ENCODE results near the gene CUZD1.

The CUZD1 gene

DNA sequence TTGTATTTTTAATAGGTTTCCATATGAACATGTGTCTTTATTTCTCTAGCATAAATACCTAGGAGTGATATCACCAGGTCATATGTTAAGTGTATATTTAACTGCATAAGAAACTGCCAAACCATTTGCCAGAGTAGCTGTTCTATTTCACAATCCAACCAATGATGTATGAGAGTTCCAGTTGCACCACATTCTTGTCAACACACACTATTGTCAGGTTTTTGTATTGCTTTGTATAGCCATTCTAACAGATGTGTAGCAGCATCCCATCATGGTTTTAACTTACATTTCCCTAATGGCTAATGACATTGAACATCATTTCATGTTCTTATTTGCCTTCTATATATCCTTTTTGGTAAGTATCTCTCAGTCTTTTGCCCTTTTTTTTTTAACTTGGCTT, 4.1 kb downstream of the CUZD1 start:
- H3K79me2 ChIP-seq (ENCODE audit: insufficient read depth, low read length): no peaks in the 10 kb centered on the region
- no peaks in the 10 kb centered on the region for H4K20me1 ChIP-seq (ENCODE audit: insufficient read depth, low read length)
- H3K4me3 ChIP-seq (ENCODE audit: low read depth in 1 of 2, low read length in 2 of 2): no peak overlapping the region
- no peak for TF ChIP-seq EZH2 (IDR thresholded peaks at IDR 0.05; ENCODE audit: borderline replicate concordance, low read depth, low read length, severe bottlenecking)
- TF ChIP-seq, protein P1, sequence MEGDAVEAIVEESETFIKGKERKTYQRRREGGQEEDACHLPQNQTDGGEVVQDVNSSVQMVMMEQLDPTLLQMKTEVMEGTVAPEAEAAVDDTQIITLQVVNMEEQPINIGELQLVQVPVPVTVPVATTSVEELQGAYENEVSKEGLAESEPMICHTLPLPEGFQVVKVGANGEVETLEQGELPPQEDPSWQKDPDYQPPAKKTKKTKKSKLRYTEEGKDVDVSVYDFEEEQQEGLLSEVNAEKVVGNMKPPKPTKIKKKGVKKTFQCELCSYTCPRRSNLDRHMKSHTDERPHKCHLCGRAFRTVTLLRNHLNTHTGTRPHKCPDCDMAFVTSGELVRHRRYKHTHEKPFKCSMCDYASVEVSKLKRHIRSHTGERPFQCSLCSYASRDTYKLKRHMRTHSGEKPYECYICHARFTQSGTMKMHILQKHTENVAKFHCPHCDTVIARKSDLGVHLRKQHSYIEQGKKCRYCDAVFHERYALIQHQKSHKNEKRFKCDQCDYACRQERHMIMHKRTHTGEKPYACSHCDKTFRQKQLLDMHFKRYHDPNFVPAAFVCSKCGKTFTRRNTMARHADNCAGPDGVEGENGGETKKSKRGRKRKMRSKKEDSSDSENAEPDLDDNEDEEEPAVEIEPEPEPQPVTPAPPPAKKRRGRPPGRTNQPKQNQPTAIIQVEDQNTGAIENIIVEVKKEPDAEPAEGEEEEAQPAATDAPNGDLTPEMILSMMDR (IDR thresholded peaks at IDR 0.05; ENCODE audit: borderline replicate concordance, extremely low read depth, low read length, poor library complexity, severe bottlenecking): no peak
- no peak overlapping the region for H3K27ac ChIP-seq (ENCODE audit: low read length)
- H2AFZ ChIP-seq (ENCODE audit: low read depth, low read length): no peak overlapping the region
- no peaks in the 10 kb centered on the region for H3K9me3 ChIP-seq (ENCODE audit: insufficient read depth, low read length, severe bottlenecking)
- no peaks in the 10 kb centered on the region for H3K4me1 ChIP-seq (ENCODE audit: insufficient read depth, low read length)
- peaks cover 13% of the 10 kb centered on the region; the same call in 1 of the 2 replicates for H3K36me3 ChIP-seq (ENCODE audit: insufficient read depth, low read length)
- no peaks in the 10 kb centered on the region for H3K27me3 ChIP-seq (ENCODE audit: insufficient read depth, low read length, poor library complexity)
- H3K4me2 ChIP-seq (ENCODE audit: insufficient read depth, low read length): no peak overlapping the region
- no peak overlapping the region for H3K9ac ChIP-seq (ENCODE audit: low read depth, low read length)
- ATAC-seq (ENCODE audit: insufficient read depth, low read depth) (no peak), DNase-seq (no peak)

DNA sequence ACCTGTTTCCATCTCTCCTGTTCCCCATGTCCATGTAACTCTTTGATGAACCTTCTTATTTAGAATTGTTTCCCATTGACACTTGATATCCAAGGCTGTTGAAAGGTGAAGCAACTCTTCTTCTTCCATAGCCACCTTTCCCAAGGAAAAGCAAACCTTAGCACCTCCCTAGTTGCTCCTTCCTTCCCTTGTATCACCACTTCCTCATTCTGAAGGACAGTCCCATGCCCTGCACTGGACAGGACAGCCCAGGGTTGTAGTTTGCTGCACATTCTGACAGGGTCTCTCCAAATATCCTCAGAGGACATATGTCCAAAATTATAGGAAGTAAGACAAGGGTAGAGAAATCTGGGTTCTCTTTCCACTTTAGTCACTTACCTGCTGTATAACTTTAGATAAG, 6.2 kb downstream of the CUZD1 start:
- no peaks in the 10 kb centered on the region for H4K20me1 ChIP-seq (ENCODE audit: insufficient read depth, low read length)
- no peaks in the 10 kb centered on the region for H3K27me3 ChIP-seq (ENCODE audit: insufficient read depth, low read length, poor library complexity)
- no peaks in the 10 kb centered on the region for H3K9me3 ChIP-seq (ENCODE audit: insufficient read depth, low read length, severe bottlenecking)
- no peak overlapping the region for H3K27ac ChIP-seq (ENCODE audit: low read length)
- no peaks in the 10 kb centered on the region for H3K4me1 ChIP-seq (ENCODE audit: insufficient read depth, low read length)
- no peaks in the 10 kb centered on the region for H3K79me2 ChIP-seq (ENCODE audit: insufficient read depth, low read length)
- peaks cover 10% of the 10 kb centered on the region; the same call in 1 of the 2 replicates for H3K36me3 ChIP-seq (ENCODE audit: insufficient read depth, low read length)
- H3K4me3 ChIP-seq (ENCODE audit: low read depth in 1 of 2, low read length in 2 of 2): no peak overlapping the region
- ATAC-seq (ENCODE audit: insufficient read depth, low read depth): no peak
- no peak overlapping the region for H2AFZ ChIP-seq (ENCODE audit: low read depth, low read length)
- no peak overlapping the region for H3K9ac ChIP-seq (ENCODE audit: low read depth, low read length)
- H3K4me2 ChIP-seq (ENCODE audit: insufficient read depth, low read length): no peak overlapping the region
- no peak for DNase-seq
- no peak for TF ChIP-seq EZH2 (IDR thresholded peaks at IDR 0.05; ENCODE audit: borderline replicate concordance, low read depth, low read length, severe bottlenecking)
- TF ChIP-seq, protein P1 (IDR thresholded peaks at IDR 0.05; ENCODE audit: borderline replicate concordance, extremely low read depth, low read length, poor library complexity, severe bottlenecking): no peak

DNA sequence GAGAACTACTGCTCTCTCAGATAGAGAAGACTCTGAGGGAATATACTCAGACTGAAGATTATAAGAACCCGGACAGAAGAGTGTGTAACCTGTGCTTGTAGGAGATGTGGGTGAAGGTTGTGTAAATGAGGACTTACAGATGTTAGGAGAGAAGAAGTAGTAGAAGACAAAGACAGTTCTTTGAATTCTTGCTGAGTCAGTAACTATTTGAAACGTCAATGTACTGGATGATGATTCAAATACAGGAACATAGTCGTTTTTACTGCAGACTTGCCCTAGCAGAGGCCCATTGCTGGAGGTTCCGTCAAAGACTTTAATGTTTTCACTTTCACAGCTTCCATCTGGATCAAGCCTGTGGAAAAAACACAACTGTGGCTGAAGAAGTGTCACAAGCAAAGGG, 6.8 kb downstream of the CUZD1 start:
- no peak for ATAC-seq (ENCODE audit: insufficient read depth, low read depth)
- H3K4me3 ChIP-seq (ENCODE audit: low read depth in 1 of 2, low read length in 2 of 2): no peak overlapping the region
- no peak overlapping the region for H2AFZ ChIP-seq (ENCODE audit: low read depth, low read length)
- H3K79me2 ChIP-seq (ENCODE audit: insufficient read depth, low read length): no peaks in the 10 kb centered on the region
- no peaks in the 10 kb centered on the region for H3K9me3 ChIP-seq (ENCODE audit: insufficient read depth, low read length, severe bottlenecking)
- no peak overlapping the region for H3K9ac ChIP-seq (ENCODE audit: low read depth, low read length)
- H3K27me3 ChIP-seq (ENCODE audit: insufficient read depth, low read length, poor library complexity): no peaks in the 10 kb centered on the region
- no peak overlapping the region for H3K4me2 ChIP-seq (ENCODE audit: insufficient read depth, low read length)
- TF ChIP-seq, protein P1 (IDR thresholded peaks at IDR 0.05; ENCODE audit: borderline replicate concordance, extremely low read depth, low read length, poor library complexity, severe bottlenecking): no peak
- no peak for TF ChIP-seq EZH2 (IDR thresholded peaks at IDR 0.05; ENCODE audit: borderline replicate concordance, low read depth, low read length, severe bottlenecking)
- no peaks in the 10 kb centered on the region for H3K4me1 ChIP-seq (ENCODE audit: insufficient read depth, low read length)
- no peak for DNase-seq
- H3K36me3 ChIP-seq (ENCODE audit: insufficient read depth, low read length): peaks cover 10% of the 10 kb centered on the region; the same call in 1 of the 2 replicates
- no peaks in the 10 kb centered on the region for H4K20me1 ChIP-seq (ENCODE audit: insufficient read depth, low read length)
- no peak overlapping the region for H3K27ac ChIP-seq (ENCODE audit: low read length)

DNA sequence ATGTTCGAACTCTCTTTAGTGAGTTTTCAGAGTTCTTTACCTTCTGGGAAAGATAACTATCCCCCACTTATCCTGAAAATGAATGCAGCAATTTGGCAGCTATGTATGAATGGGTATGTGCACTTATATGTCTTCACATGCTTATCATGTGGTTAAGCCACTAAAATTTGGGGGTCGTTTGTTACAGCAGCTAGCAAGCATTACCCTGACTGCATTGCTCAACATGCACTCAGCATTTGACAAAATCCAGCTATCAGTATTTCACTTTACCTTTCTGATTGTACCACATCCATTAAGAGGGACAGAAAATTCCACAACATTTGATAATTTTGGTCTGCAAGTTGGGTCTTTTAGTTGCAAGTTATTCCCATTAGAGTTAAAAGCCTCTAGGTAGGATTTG, 9.7 kb downstream of the CUZD1 start:
- no peaks in the 10 kb centered on the region for H3K27me3 ChIP-seq (ENCODE audit: insufficient read depth, low read length, poor library complexity)
- ATAC-seq (ENCODE audit: insufficient read depth, low read depth) (no peak), DNase-seq (no peak)
- H3K27ac ChIP-seq (ENCODE audit: low read length): no peak overlapping the region
- H3K4me3 ChIP-seq (ENCODE audit: low read depth in 1 of 2, low read length in 2 of 2): no peak overlapping the region
- TF ChIP-seq, protein P1 (IDR thresholded peaks at IDR 0.05; ENCODE audit: borderline replicate concordance, extremely low read depth, low read length, poor library complexity, severe bottlenecking): no peak
- TF ChIP-seq EZH2 (IDR thresholded peaks at IDR 0.05; ENCODE audit: borderline replicate concordance, low read depth, low read length, severe bottlenecking): no peak
- H2AFZ ChIP-seq (ENCODE audit: low read depth, low read length): no peak overlapping the region
- H4K20me1 ChIP-seq (ENCODE audit: insufficient read depth, low read length): no peaks in the 10 kb centered on the region
- no peaks in the 10 kb centered on the region for H3K4me1 ChIP-seq (ENCODE audit: insufficient read depth, low read length)
- H3K79me2 ChIP-seq (ENCODE audit: insufficient read depth, low read length): no peaks in the 10 kb centered on the region
- no peak overlapping the region for H3K9ac ChIP-seq (ENCODE audit: low read depth, low read length)
- H3K9me3 ChIP-seq (ENCODE audit: insufficient read depth, low read length, severe bottlenecking): no peaks in the 10 kb centered on the region
- H3K4me2 ChIP-seq (ENCODE audit: insufficient read depth, low read length): no peak overlapping the region
- peaks cover 20% of the 10 kb centered on the region; the same call in 1 of the 2 replicates for H3K36me3 ChIP-seq (ENCODE audit: insufficient read depth, low read length)
